HG02943 (cell line): Measurements from ENCODE around the gene GPR65.

Experiments used
- ATAC-seq: cut with Tn5 transposase; IDR thresholded peaks from one replicate; pipeline ENCODE4 v1.9.1; 2021; ENCODE audit warnings: mild to moderate bottlenecking, low read depth, moderate library complexity; ENCODE audit not compliant: unreplicated experiment

Gene GPR65

GRCh38 chr14:88034076-88034475 lies 29.1 kb downstream of the GPR65 start:
- no peak for ATAC-seq

DNA sequence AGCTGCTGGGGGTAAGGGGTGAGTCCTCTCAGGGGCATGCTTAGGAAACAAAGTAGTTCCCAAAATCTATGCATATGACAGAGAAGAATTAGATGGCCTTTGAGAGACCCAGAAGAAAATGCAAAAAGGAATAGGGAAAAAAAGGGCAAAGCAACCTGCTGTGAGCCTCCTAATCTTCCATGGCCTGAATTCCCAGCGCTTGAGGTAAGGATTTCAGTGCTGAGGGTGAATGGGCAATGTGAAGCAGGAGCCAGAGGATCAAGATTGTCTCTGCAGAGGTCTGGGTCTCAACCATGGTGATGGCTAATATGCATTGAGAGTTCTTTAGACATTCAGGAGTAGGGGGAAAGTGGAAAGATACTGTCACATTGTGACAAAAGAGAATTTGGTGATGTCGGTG lies 31.5 kb downstream of the GPR65 start:
- no peak for ATAC-seq

DNA sequence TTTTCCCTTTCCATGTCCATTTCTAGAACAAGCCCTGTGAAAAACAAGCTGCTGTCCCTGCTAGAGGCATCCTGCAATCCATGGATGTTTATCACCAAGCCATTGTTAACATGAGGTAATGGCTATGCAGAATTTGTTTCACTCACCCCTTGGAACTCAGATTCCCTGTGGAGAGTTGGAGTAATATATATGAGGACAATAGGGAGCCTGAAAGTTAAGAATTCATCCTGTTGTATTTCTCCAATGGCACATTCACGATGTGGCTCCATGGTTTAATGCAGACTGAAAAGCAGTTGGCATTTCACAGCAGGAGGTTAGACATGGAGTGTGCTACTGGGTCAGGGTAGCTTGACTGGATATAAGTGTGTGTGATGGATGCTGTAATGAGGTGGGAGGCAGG lies 32.4 kb downstream of the GPR65 start:
- no peak for ATAC-seq

DNA sequence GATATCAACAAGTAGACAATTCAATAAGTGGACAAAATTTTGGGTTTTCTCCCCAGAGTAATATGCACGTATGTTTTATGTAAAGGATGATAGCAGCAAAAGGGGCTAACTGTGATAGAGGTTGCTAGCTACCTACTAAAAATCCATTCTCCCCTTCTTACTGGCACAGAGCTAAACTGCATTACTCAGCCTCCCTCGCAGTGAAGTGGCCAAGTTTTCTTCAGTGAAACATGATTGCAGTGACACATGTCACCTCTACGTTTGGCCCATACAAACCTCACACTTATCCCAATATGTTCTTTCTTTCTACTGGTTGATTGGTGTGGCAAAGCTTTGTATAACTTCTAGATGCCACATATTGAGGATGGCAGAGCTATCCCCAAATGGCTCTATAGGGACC lies 34.3 kb downstream of the GPR65 start:
- no peak for ATAC-seq

DNA sequence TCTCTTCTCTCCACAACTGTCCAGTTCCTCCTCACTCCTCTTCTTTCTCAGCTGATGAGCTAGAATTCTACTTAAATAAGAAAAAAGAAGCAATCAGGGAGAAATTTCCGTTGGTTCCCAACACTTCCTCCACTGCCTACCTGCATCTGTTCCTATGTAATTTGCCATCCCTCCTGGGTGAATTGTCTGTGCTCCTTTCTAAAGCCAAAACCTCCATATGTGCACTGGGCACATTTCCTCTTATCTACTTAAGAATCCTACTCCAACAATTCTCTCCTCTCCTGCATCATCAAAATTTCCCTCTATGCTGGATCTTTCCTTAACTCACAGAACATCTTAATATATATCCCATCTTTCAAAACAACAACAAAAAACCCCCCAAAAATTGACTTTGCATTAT lies 35.2 kb downstream of the GPR65 start:
- no peak for ATAC-seq

DNA sequence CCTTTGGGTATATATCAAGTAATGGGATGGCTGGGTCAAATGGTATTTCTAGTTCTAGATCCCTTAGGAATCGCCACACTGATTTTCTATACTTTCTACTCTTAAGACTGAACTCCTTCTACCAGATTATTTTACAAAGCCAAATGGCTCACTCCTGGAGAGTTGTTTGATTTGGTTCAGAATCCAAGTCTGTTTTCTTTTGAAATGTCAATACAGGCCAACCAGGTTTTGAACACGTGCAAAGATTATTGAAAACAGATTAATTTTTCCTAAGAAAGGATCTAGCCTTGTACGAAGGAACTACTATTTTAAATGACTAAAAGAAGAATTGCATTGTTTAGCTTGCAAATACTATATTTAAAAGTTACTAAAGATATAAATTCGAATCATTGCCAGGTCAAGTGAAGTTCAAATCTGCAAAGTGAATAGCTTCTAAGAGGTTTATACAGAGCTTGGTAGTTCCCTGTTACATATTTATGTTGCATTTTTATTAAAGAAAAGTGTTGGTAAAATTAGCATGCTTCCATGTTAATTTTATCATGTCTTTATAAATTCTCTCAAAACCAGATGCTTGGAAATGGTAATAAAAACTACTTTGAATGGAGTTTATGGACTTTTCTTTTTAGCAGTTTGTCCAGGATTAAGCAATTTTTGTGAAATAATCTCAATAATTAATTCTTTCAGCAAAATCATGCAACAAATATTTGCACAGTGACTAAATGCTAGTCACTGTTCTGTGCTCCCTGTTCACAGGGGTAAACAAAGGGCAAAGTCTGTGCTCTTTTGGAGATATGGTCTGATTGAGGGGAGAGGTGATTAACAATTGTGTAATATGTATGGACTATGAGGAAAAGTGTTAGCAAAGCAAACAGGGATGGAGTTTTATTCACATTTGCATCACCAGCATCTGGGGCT lies 38.9 kb downstream of the GPR65 start:
- ATAC-seq, result no peak

- ATAC-seq, result no peak
Measured at GRCh38 chr14:88044444-88044758, 39.5 kb downstream of the GPR65 start.

- ATAC-seq, result no peak
Measured at GRCh38 chr14:88044776-88045446, 40.0 kb downstream of the GPR65 start.

DNA sequence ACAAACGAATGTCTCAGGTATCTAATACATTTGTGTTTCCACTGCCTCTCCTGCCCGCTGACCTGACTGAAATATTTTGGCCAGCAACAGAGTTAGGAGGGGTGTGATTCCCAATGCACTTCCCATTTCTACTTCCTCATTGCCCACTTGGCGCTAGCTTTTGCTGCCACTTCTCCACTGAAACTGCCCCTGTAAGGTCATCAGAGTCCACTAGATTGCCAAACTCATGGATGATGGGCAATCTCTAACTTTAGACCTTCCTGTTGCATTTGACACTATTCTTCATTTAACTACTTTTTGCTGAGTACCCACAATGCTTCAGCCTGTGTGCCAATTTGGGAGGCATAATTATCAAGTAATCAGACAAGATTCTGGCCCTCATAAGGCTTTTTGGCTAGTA lies 40.8 kb downstream of the GPR65 start:
- ATAC-seq, result no peak

- no peak for ATAC-seq
Measured at GRCh38 chr14:88048351-88048750, 43.4 kb downstream of the GPR65 start.

DNA sequence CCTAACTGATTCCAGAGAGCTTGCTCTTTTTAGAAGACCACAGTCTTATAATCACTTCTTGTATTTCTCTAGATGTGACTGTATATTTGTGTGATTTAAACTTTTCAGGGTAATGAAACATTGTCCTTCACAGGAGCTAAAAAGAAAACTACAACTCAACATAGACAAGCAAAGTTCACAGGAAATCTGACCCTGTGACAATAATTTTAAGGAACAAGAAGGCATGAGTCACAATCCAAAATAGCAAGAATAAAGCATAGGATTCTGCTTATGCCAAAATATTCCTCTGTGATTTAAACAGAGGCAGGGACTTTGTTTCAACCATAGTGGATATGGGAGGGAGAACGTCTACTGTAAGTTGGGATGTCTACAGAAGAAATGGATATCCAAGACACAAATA lies 44.3 kb downstream of the GPR65 start:
- no peak for ATAC-seq

DNA sequence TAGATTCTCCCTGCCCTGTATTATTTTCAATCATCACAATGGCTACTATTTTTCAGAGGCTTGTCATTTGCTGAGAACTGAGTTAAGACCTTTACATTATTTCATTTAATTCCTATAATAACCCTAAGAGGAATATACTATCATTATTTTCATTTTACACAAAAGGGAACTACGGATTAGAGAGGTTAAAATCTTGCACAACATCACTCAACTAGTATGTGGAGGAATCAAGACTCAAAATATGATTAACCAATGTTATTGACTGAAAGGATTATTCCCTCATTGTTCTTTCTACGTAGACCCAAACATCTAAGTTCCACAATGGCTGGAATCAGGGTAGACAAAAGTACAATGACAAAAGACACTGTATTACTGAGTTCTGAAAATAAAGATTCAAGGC lies 45.0 kb downstream of the GPR65 start:
- no peak for ATAC-seq

DNA sequence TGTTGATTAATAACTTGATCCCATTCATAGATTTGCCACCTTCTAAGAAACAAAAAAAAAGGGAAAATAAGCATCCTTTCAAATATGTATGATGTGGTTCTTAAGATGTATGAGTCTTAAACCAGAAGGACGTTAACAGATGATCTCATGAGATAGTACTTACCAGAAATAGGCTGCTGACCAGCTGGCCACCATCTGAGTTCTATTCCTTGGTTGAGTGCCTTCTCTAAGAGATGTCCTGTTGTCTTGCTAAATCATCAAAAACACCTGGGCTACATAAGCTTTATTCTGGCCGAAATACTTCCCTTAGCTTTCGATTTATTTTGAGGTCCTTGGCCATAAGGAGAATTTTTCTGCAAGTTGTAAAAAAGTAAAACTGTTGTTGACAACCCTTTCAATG lies 55.6 kb downstream of the GPR65 start:
- ATAC-seq, result no peak

DNA sequence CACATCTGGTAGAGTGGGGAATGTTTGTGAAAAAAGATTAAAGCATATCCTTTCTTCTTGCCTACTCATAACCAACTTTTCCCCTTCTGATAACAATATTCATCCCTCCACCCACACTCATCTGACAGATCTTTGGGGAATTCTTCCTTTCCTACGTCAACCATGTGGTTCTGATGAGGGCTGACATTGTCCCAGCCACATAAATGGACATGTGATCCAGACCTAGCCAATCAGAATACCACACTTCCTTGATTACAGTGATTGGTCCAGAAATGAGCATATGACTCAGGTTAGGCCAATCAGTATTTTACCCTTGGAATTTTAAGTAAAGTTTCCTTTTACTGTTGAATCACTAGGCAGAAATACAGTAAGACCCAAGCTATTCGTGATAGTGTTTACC lies 58.9 kb downstream of the GPR65 start:
- no peak for ATAC-seq
